ENCODE results near the gene TDRD10. TPM values are rescaled to one million over a fixed set of nuclear protein-coding genes. Genes with fewer than 3 reads are reported as not detected.
A peak's percentile ranks its signal among the peaks of the same experiment; 100 is the strongest.

Gene TDRD10
- total RNA-seq, 1 donor from 2014 or later, result not detected

DNA sequence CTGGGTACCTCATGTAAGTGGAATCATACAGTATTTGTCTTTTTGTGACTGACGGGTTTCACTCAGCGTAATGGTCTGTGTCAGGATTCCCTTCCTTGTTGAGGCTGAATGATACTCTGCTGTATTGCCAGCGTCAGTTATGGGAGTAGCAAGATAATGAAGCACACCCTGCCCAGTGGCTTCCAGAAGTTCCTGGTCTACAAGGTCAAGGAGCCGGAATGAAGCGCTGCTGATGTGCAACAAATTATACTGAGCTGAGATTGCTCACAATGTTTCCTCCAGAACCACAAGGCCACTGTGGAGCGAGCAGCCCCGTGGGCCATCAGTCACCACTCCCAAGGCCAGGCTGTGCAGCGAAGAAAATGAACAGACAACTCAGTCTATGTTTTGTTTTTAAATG is 24.0 kb upstream of the TDRD10 start:
- Mint-ChIP-seq H3K36me3 (ENCODE audit: low read depth, unreplicated experiment) (no peaks in the 10 kb centered on the region), H3K9me3 (ENCODE audit: unreplicated experiment) (no peaks in the 10 kb centered on the region), H3K27me3 (ENCODE audit: low read depth, unreplicated experiment) (no peaks in the 10 kb centered on the region), H3K27ac (ENCODE audit: unreplicated experiment) (no peak overlapping the region), H3K4me1 (ENCODE audit: low read depth, unreplicated experiment) (peaks cover 5% of the 10 kb centered on the region), H3K4me3 (ENCODE audit: unreplicated experiment) (no peak overlapping the region)
- TF ChIP-seq, protein P1, sequence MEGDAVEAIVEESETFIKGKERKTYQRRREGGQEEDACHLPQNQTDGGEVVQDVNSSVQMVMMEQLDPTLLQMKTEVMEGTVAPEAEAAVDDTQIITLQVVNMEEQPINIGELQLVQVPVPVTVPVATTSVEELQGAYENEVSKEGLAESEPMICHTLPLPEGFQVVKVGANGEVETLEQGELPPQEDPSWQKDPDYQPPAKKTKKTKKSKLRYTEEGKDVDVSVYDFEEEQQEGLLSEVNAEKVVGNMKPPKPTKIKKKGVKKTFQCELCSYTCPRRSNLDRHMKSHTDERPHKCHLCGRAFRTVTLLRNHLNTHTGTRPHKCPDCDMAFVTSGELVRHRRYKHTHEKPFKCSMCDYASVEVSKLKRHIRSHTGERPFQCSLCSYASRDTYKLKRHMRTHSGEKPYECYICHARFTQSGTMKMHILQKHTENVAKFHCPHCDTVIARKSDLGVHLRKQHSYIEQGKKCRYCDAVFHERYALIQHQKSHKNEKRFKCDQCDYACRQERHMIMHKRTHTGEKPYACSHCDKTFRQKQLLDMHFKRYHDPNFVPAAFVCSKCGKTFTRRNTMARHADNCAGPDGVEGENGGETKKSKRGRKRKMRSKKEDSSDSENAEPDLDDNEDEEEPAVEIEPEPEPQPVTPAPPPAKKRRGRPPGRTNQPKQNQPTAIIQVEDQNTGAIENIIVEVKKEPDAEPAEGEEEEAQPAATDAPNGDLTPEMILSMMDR (IDR thresholded peaks at IDR 0.05; ENCODE audit: insufficient read depth, low read depth, low read length), result no peak
- no peak for TF ChIP-seq EZH2 (IDR thresholded peaks at IDR 0.05; ENCODE audit: insufficient read depth, low read length)
- Histone ChIP-seq H3K79me2 (ENCODE audit: insufficient read depth, low read length) (no peaks in the 10 kb centered on the region), H3K9me3 (ENCODE audit: insufficient read depth, low read depth, low read length) (no peaks in the 10 kb centered on the region), H2AFZ (ENCODE audit: low read depth, low read length) (no peak overlapping the region), H4K20me1 (ENCODE audit: insufficient read depth, low read length) (no peaks in the 10 kb centered on the region), H3K4me2 (ENCODE audit: low read length) (no peak overlapping the region), H3K27ac (ENCODE audit: low read depth, low read length) (no peak overlapping the region), H3K4me1 (ENCODE audit: insufficient read depth, low read length) (peaks cover 6% of the 10 kb centered on the region), H3K9ac (ENCODE audit: low read length) (no peak overlapping the region), H3K4me3 (ENCODE audit: insufficient read depth, low read depth, low read length) (no peak overlapping the region), H3K27me3 (ENCODE audit: insufficient read depth, low read length) (no peaks in the 10 kb centered on the region), H3K36me3 (ENCODE audit: insufficient read depth, low read length) (no peaks in the 10 kb centered on the region)
- DNase-seq (ENCODE audit: low read depth) (no peak), FAIRE-seq (no peak)

GRCh38 chr1:154478639-154479038 is 23.4 kb upstream of the TDRD10 start:
- H3K4me1 Mint-ChIP-seq (ENCODE audit: low read depth, unreplicated experiment), result peaks cover 5% of the 10 kb centered on the region
- H2AFZ ChIP-seq (ENCODE audit: low read depth, low read length), result no peak overlapping the region
- H3K36me3 Mint-ChIP-seq (ENCODE audit: low read depth, unreplicated experiment), result no peaks in the 10 kb centered on the region
- H3K4me3 Mint-ChIP-seq (ENCODE audit: unreplicated experiment), result no peak overlapping the region
- H3K27me3 Mint-ChIP-seq (ENCODE audit: low read depth, unreplicated experiment), result peaks cover 4% of the 10 kb centered on the region
- no peak overlapping the region for H3K27ac ChIP-seq (ENCODE audit: low read depth, low read length)
- H3K36me3 ChIP-seq (ENCODE audit: insufficient read depth, low read length), result no peaks in the 10 kb centered on the region
- no peaks in the 10 kb centered on the region for H3K9me3 Mint-ChIP-seq (ENCODE audit: unreplicated experiment)
- H3K9me3 ChIP-seq (ENCODE audit: insufficient read depth, low read depth, low read length), result no peaks in the 10 kb centered on the region
- no peak for TF ChIP-seq EZH2 (IDR thresholded peaks at IDR 0.05; ENCODE audit: insufficient read depth, low read length)
- TF ChIP-seq, protein P1 (IDR thresholded peaks at IDR 0.05; ENCODE audit: insufficient read depth, low read depth, low read length), result no peak
- H3K27ac Mint-ChIP-seq (ENCODE audit: unreplicated experiment), result no peak overlapping the region
- peaks cover 6% of the 10 kb centered on the region for H3K4me1 ChIP-seq (ENCODE audit: insufficient read depth, low read length)
- H3K4me3 ChIP-seq (ENCODE audit: insufficient read depth, low read depth, low read length), result no peak overlapping the region
- H3K9ac ChIP-seq (ENCODE audit: low read length), result no peak overlapping the region
- H3K4me2 ChIP-seq (ENCODE audit: low read length), result no peak overlapping the region
- FAIRE-seq (no peak), DNase-seq (ENCODE audit: low read depth) (no peak)
- no peaks in the 10 kb centered on the region for H3K79me2 ChIP-seq (ENCODE audit: insufficient read depth, low read length)
- no peaks in the 10 kb centered on the region for H4K20me1 ChIP-seq (ENCODE audit: insufficient read depth, low read length)
- no peaks in the 10 kb centered on the region for H3K27me3 ChIP-seq (ENCODE audit: insufficient read depth, low read length)

DNA sequence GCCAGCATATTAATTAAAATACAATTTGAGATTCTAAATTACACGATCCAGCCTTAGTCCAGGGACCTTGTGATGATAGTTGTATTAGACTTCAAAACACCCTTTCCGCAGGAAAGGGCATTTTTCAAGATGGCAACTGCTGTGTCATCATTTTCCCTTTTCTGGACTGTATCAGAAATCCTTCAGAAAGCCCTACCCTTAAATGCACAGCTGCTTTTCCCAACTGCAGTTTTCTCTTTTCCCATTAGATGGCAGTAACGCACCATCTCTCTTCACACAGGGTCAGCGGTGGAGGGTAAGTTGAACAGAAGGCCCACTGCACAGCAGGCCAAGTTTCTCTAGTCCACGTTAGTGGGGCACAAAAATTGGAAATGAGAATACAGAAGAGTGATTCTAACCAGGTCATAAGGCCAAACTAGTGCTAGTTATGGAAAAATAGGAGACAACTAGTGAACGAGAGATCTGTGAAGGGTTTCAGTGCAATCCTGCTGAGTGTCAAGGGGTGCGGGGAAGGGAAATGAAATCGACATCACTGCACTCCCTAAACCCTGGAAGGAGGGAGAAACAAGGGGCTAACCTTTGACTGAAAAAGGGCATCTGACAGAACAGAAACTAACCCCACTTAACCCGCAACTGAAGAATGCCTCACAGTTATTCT is 22.1 kb upstream of the TDRD10 start:
- no peaks in the 10 kb centered on the region for H3K9me3 Mint-ChIP-seq (ENCODE audit: unreplicated experiment)
- no peak overlapping the region for H3K4me2 ChIP-seq (ENCODE audit: low read length)
- peak; percentile 55 for FAIRE-seq

More for the DNA sequence above, 22.1 kb upstream of the TDRD10 start:
- no peaks in the 10 kb centered on the region for H3K79me2 ChIP-seq (ENCODE audit: insufficient read depth, low read length)
- H3K27ac ChIP-seq (ENCODE audit: low read depth, low read length), result no peak overlapping the region
- no peaks in the 10 kb centered on the region for H3K27me3 ChIP-seq (ENCODE audit: insufficient read depth, low read length)
- no peaks in the 10 kb centered on the region for H3K36me3 ChIP-seq (ENCODE audit: insufficient read depth, low read length)
- peaks cover 8% of the 10 kb centered on the region for H3K27me3 Mint-ChIP-seq (ENCODE audit: low read depth, unreplicated experiment)
- H3K4me3 ChIP-seq (ENCODE audit: insufficient read depth, low read depth, low read length), result no peak overlapping the region
- H3K4me1 Mint-ChIP-seq (ENCODE audit: low read depth, unreplicated experiment), result peaks cover 5% of the 10 kb centered on the region
- peaks cover 6% of the 10 kb centered on the region for H3K4me1 ChIP-seq (ENCODE audit: insufficient read depth, low read length)
- H3K4me3 Mint-ChIP-seq (ENCODE audit: unreplicated experiment), result no peak overlapping the region
- no peaks in the 10 kb centered on the region for H3K9me3 ChIP-seq (ENCODE audit: insufficient read depth, low read depth, low read length)
- no peak overlapping the region for H3K9ac ChIP-seq (ENCODE audit: low read length)
- TF ChIP-seq, protein P1 (IDR thresholded peaks at IDR 0.05; ENCODE audit: insufficient read depth, low read depth, low read length), result peak; percentile 99
- TF ChIP-seq EZH2 (IDR thresholded peaks at IDR 0.05; ENCODE audit: insufficient read depth, low read length), result no peak
- H3K27ac Mint-ChIP-seq (ENCODE audit: unreplicated experiment), result no peak overlapping the region
- no peak overlapping the region for H2AFZ ChIP-seq (ENCODE audit: low read depth, low read length)
- H4K20me1 ChIP-seq (ENCODE audit: insufficient read depth, low read length), result peaks cover 6% of the 10 kb centered on the region
- peak; percentile 51 for DNase-seq (ENCODE audit: low read depth)
- no peaks in the 10 kb centered on the region for H3K36me3 Mint-ChIP-seq (ENCODE audit: low read depth, unreplicated experiment)

Measured in astrocyte (in vitro differentiated cells and primary cell).